Measurements from ENCODE around the gene LHPP.

The LHPP gene

DNA sequence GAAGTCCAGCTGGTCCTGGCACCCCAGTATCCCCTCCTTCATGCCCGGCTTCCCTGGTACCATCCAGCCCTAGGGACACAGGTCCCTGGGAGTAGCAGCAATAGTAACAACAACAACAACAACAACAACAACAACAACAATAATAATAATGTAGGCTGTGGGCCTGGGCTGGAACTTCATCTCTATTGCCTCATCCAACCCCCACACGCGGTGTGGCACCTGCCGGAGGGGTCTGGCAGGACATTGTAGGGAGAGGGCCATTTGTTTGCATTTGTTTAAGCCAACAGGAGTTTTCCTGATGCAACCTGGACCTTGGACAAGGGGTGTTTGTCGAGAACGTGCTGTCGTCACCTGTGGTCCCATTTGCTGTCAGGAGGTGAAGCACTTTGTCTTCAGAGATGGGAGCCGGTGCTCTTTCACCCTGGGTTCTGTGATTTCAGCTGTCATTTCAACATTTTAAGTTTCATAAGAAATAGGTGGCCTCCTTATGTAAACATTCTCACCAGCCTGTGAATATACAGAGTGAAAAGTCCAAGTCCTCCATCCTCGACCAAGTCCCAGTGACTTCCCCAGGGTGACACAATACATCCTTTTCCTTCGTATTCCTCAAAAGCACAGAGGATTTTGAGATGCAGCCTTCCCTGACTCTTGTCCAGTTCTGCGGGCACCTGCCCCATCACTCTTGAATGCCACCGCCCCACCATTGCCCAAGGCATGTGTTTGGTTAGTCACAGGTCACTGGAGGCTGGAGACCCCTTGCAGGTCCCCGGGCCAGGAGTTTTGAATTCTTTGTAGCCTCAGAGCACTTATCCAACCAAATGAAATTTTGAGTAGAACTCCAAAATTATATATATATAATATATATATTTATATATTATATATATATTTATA, 9.2 kb downstream of the LHPP start:
- DNase-seq (ENCODE audit: low spot score) = no peak

GRCh38 chr10:124472071-124472470, 10.4 kb downstream of the LHPP start:
- DNase-seq (ENCODE audit: low spot score) = no peak

GRCh38 chr10:124473070-124473469, 11.4 kb downstream of the LHPP start:
- no peak for DNase-seq (ENCODE audit: low spot score)

GRCh38 chr10:124474514-124475070, 13.0 kb downstream of the LHPP start:
- DNase-seq (ENCODE audit: low spot score) = no peak

DNA sequence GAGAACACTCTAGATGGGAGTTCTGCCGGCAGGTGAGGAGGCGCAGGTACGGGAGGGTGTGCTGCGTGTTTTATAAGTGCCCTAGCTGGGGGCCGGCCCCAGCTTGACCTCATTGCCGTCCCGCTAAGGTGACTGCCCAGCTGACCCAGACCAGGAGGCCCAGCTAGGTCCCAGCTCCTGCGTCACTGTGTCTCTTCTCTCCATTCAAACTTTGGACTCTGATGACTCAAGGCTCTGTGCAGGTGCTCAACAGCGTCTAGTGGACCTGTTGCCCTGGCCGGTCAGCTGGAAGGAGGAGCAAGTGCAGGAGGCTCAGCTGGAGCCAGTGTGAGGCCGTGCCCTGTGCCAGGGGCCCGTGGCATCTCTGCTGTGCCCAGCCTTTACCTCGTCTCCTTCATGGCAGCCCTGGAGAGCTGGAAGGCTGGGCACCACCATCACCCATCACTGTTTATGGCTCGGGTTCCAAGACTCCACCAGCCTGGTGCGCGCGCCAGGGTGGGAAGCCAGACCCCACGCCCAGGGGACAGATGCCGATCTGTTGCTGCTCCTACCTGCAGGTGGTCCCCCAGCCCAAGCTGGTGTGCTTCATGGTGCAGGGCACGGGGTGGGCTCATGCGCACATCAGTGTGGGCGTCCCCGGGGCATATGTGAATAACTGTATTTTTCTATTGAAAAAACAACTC, 14.6 kb downstream of the LHPP start:
- no peak for DNase-seq (ENCODE audit: low spot score)

GRCh38 chr10:124477614-124478363, 16.2 kb downstream of the LHPP start:
- no peak for DNase-seq (ENCODE audit: low spot score)

DNA sequence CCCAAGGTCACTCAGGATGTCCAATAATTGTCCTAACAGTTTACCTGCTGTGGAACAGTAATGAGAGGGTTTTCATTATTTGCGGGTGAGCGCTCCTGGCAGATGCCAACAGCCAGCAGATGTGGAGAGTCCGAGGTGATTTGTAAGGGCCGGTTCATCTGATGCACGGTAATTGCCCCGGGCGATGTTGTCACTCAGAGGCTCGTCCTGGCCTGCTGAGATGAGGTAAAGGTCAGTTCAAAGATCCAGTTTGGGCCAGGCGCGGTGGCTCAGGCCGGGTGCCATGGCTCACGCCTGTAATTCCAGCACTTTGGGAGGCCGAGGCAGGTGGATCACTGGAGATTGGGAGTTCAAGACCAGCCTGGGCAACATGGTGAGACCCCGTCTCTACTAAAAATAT, 16.9 kb downstream of the LHPP start:
- DNase-seq (ENCODE audit: low spot score) = no peak

- DNase-seq (ENCODE audit: low spot score) = no peak
These were observed 19.2 kb downstream of the LHPP start for GRCh38 chr10:124480860-124481259.

- DNase-seq (ENCODE audit: low spot score) = no peak
These were observed 20.1 kb downstream of the LHPP start for GRCh38 chr10:124481717-124482116.

DNA sequence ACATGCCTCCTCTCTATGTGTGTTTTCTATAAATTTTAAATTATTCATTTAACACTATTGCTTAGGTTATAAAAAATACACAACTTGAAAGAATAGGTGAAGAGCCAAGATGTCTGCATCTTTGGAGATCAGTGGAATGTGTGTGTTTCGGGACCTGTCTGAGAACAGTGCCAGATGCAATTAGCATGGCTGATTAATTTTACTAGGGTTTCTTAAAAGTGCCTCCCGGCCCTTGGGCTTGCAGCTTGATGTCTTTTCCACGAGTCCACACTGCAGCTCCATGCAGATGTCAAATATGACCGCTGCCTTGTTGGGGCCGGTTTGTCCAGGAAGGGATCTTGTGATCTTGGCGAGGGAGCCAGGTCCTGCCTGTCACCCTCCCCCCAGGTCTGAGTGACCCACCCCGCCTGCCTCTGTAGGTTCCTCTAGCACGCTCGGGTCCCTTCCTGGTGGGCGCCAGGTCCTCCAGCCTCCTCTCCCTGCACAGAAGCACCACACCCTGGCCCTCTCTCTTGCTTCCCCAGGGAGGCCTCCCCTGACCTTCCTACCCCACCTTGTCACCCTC, 20.7 kb downstream of the LHPP start:
- DNase-seq (ENCODE audit: low spot score) = no peak

DNA sequence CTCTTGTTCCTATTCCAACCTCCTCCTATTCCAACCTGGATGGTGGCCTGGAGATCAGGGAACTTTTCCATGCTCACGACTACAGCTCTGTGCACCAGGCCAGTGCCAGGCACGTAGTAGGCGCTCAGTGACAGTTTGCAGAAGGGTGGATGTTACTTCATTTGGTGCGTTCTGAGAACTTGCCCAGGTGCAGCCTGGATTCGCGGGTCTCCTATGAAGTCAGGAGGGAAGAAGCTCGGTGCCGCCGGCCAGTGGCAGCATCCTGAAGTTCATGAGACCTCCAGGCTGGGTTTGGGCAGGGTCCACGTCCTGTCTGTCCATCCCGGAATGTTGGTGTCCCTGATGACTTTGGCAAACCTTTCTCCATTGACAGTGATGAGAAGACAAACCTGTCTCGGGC, 21.3 kb downstream of the LHPP start:
- DNase-seq (ENCODE audit: low spot score) = no peak

DNA sequence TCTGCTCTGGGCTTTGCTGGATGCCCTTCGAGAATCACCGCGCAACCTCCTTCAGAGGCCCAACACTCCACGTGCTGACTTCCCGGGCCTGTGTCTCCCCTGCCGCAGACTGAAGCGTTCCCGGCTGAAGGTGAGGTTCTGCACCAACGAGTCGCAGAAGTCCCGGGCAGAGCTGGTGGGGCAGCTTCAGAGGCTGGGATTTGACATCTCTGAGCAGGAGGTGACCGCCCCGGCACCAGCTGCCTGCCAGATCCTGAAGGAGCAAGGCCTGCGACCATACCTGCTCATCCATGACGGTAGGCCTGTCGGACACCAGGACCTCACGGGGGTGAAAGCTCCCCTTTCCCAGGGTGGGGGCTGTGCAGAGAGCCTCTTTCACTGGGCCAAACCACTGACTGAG, 22.4 kb downstream of the LHPP start:
- DNase-seq (ENCODE audit: low spot score) = no peak

GRCh38 chr10:124484661-124485060, 23.0 kb downstream of the LHPP start:
- DNase-seq (ENCODE audit: low spot score) = no peak

- DNase-seq (ENCODE audit: low spot score) = no peak
These were observed 25.0 kb downstream of the LHPP start for GRCh38 chr10:124486635-124487034.

DNA sequence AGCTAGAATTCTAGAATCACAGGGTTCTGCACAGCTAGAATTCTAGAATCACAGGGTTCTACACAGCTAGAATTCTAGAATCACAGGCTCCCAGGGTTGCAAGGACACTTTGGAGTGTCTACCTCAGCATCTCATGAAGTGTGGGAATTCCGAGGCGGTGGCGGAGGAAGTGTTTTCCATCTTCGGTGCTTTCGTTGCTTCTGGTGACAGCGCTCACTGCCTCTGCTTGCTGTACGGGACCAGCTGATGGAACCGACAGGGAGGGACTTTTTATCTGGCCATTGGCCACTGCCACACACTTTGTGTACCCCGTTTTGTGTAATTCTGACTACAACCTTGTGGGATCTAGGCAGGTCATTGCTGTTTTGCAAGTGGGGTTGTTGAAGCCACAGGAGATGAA, 29.5 kb downstream of the LHPP start:
- no peak for DNase-seq (ENCODE audit: low spot score)

DNA sequence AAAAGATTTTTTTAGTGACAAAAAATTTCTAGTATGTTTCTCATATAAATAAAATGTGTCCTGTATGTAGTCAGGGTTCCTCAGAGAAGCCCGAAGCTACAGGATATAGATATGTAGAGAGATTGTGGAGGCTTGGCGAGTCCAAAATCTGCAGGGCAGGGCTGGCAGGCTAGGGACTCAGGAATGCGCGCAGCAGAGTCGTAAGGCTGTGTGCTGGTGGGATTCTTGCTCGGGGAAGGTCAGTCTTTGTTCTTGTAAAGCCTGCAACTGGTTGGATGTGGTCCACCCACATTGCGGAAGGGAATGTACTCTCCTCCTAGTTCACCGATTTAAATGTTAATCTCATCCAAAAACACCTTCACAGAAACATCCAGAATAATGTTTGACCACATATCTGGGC, 30.6 kb downstream of the LHPP start:
- DNase-seq (ENCODE audit: low spot score) = no peak

- DNase-seq (ENCODE audit: low spot score) = no peak
These were observed 31.7 kb downstream of the LHPP start for GRCh38 chr10:124493214-124493882.

- no peak for DNase-seq (ENCODE audit: low spot score)
These were observed 32.6 kb downstream of the LHPP start for GRCh38 chr10:124494046-124494807.

- no peak for DNase-seq (ENCODE audit: low spot score)
These were observed 33.5 kb downstream of the LHPP start for GRCh38 chr10:124495162-124495561.

- DNase-seq (ENCODE audit: low spot score) = no peak
These were observed 34.1 kb downstream of the LHPP start for GRCh38 chr10:124495725-124496124.

DNA sequence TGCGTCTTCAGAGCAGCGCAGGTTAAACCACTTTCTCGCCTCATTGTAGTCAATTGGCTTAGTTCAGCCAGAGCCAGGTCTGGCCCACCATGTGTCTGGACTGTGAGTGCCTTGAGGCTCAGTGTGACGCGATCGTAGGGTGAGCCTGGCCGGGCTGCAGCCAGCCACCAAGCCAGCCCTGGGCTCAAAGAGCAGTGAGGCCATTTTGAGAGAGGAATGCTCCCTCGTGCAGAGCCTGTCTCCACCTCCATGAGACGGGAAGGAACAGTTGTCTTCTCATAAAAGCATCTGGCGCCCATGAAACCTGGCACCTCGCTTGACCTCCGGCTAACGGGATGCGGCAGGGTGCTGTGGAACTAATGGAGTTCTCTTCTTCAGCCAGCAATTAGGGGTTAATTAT, 34.5 kb downstream of the LHPP start:
- DNase-seq (ENCODE audit: low spot score) = no peak
